Small intestine (tissue), 7 donors: Measurements from ENCODE around the gene RASGRP3. TPM values are rescaled to one million over a fixed set of nuclear protein-coding genes. Genes with fewer than 3 reads are reported as not detected.
A peak's percentile ranks its signal among the peaks of the same experiment; 100 is the strongest.

Experiments used
- DNase-seq, 2 donors: peaks; one replicate each; pipeline versions ENCODE4 v3.0.0 to v3.0.0-alpha.2; 2013
- FAIRE-seq: peaks from 2 replicates; lab custom pipeline; 2012; peaks lifted over from hg19 to GRCh38; lab: Jason Lieb, UNC
- H3K27ac ChIP-seq, 3 donors: one replicate each; pipeline ENCODE4 v1.5.1; 2013; ENCODE audit warnings: low read length in 2 of 3, mild to moderate bottlenecking in 2 of 3, control low read depth in 1 of 3, inconsistent platforms in 1 of 3, low read depth in 1 of 3, moderate library complexity in 1 of 3
- H3K27me3 ChIP-seq, 3 donors: one replicate each; pipeline ENCODE4 v1.6.1; 2013; ENCODE audit warnings: low read length in 3 of 3, inconsistent platforms in 1 of 3; ENCODE audit not compliant: control insufficient read depth in 3 of 3, insufficient read depth in 3 of 3
- H3K36me3 ChIP-seq, 3 donors: one replicate each; pipeline ENCODE4 v1.6.1; 2013; ENCODE audit warnings: low read length in 3 of 3, inconsistent platforms in 1 of 3, low read depth in 1 of 3, mild to moderate bottlenecking in 1 of 3, moderate library complexity in 1 of 3; ENCODE audit not compliant: control insufficient read depth in 3 of 3, insufficient read depth in 2 of 3
- H3K4me1 ChIP-seq, 3 donors: one replicate each; pipeline ENCODE4 v1.6.1; 2013; ENCODE audit warnings: low read length in 2 of 3, inconsistent platforms in 1 of 3, low read depth in 1 of 3, mild to moderate bottlenecking in 1 of 3, moderate library complexity in 1 of 3; ENCODE audit not compliant: control insufficient read depth in 3 of 3, insufficient read depth in 2 of 3
- H3K4me3 ChIP-seq, 3 donors: one replicate each; pipeline ENCODE4 v1.5.1; 2013; ENCODE audit warnings: low read length in 3 of 3, control low read depth in 1 of 3, inconsistent platforms in 1 of 3, low read depth in 1 of 3, mild to moderate bottlenecking in 1 of 3, moderate library complexity in 1 of 3
- H3K9me3 ChIP-seq, 2 donors: one replicate each; pipeline ENCODE4 v1.6.1; 2013; ENCODE audit warnings: low read depth in 1 of 2, low read length in 1 of 2; ENCODE audit not compliant: control insufficient read depth in 2 of 2, insufficient read depth in 1 of 2
- WGBS, 3 donors: extraction: QIAGEN DNeasy Blood & Tissue Kit; methylation state at CpG; one replicate each; pipeline ENCODE4 v1.1.7; 2013; 5-methylcytosine and 5-hydroxymethylcytosine counted together
- polyA plus RNA-seq, 4 donors: library from polyadenylated mRNA; stranded (reverse) in 3 of 4; unstranded in 1 of 4; fragments of 200-250 nt in 3 of 4; fragments of 120-200 nt in 1 of 4; gene quantifications; one replicate each; pipeline versions ENCODE4 v1.2.1 to v1.2.3, GENCODE V29; 2013
- donor health status: healthy with polysubstance abuse.
- donor health status: control.
- donor health status: control.
- donor health status: Bipolar disorder and iron deficiency.
- donor health status: healthy.

Gene RASGRP3
- polyA plus RNA-seq, 4 donors = 1.6 to 7.9 (median 3.9) TPM

DNA sequence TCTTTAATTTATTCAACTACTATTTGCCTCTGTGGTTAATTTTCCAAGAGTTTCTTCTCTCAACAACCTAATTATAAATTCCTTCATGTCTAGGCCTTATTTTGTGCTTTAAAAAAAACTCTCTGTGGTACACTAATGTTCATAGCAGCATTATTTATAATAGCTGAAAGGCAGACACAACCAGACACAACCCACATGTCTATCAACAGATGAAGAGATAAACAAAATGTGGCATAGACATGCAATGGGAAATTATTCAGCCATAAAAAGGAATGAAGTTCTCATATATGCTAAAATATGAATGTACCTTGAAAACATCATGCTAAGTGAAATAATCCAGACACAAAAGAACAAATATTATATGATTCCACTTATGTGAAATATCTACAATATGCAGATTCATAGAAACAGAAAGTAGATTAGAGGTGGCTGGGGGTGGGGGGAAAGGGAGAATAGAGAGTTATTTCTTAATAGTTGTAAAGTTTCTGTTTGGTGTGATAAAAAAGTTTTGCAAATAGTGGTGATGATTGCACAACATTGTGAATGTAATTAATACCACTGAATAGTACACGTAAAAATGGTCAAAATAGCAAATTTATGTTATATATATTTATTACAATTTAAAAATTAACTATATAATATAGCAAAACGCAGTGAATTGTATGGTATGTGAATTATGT, 28.1 kb upstream of the RASGRP3 start:
- no peak for DNase-seq
- H3K9me3 ChIP-seq = peaks cover 0 to 12% of the 10 kb centered on the region in 2 donors
- no peak overlapping the region for H3K4me3 ChIP-seq
- no peak overlapping the region for H3K27ac ChIP-seq
- H3K36me3 ChIP-seq = no peaks in the 10 kb centered on the region
- H3K4me1 ChIP-seq = no peaks in the 10 kb centered on the region
- no peak for FAIRE-seq
- no peaks in the 10 kb centered on the region for H3K27me3 ChIP-seq
- WGBS, 3 donors = 55 to 74% (median 62%) methylated on average over 2 of the region's 2 CpGs

GRCh38 chr2:33451214-33451613, 25.2 kb upstream of the RASGRP3 start:
- no peaks in the 10 kb centered on the region for H3K4me1 ChIP-seq
- peaks cover 0 to 14% of the 10 kb centered on the region in 2 donors for H3K9me3 ChIP-seq
- H3K36me3 ChIP-seq = no peaks in the 10 kb centered on the region
- WGBS, 3 donors = 0 to 63% (median 59%) methylated on average over 1 of the region's 1 CpG
- no peak for DNase-seq
- H3K27ac ChIP-seq = no peak overlapping the region
- FAIRE-seq = no peak
- H3K27me3 ChIP-seq = no peaks in the 10 kb centered on the region
- no peak overlapping the region for H3K4me3 ChIP-seq

GRCh38 chr2:33451825-33452224, 24.6 kb upstream of the RASGRP3 start:
- Histone ChIP-seq H3K36me3 (no peaks in the 10 kb centered on the region), H3K4me3 (no peak overlapping the region), H3K27ac (no peak overlapping the region), H3K9me3 (peaks cover 0 to 14% of the 10 kb centered on the region in 2 donors), H3K27me3 (no peaks in the 10 kb centered on the region), H3K4me1 (no peaks in the 10 kb centered on the region)
- FAIRE-seq = no peak
- 88 to 96% (median 92%) methylated on average over 1 of the region's 1 CpG for WGBS, 3 donors
- no peak for DNase-seq

DNA sequence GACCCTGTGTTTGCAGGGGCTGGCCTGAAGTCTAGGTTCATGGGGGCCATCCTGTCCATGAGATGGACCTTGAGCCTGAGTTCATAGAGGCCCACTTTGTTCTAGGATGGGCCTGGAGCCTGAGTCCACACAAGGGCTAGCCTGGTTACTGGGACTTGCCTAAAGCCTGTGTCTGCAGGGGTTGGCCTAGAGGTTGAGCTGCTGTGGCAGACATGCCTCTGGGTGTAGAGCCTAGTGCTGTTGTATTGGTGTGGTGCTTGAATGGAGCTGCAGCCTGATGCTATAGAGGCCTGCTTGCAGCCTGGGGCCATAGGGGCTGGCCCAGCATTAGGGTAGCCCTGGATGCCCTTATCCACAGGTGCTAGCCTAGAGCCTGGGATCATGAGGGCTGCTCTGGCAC, 23.9 kb upstream of the RASGRP3 start:
- DNase-seq (no peak), FAIRE-seq (no peak)
- H3K9me3 ChIP-seq = peaks cover 0 to 14% of the 10 kb centered on the region in 2 donors
- no peaks in the 10 kb centered on the region for H3K27me3 ChIP-seq
- H3K4me1 ChIP-seq = no peaks in the 10 kb centered on the region
- no peak overlapping the region for H3K4me3 ChIP-seq
- H3K36me3 ChIP-seq = no peaks in the 10 kb centered on the region
- no peak overlapping the region for H3K27ac ChIP-seq

- no peaks in the 10 kb centered on the region for H3K4me1 ChIP-seq
- DNase-seq (no peak), FAIRE-seq (no peak)
- H3K36me3 ChIP-seq = no peaks in the 10 kb centered on the region
- no peaks in the 10 kb centered on the region for H3K27me3 ChIP-seq
- H3K4me3 ChIP-seq = no peak overlapping the region
- no peak overlapping the region for H3K27ac ChIP-seq
- H3K9me3 ChIP-seq = peaks cover 0 to 14% of the 10 kb centered on the region in 2 donors
Observed at GRCh38 chr2:33453905-33454479, 22.5 kb upstream of the RASGRP3 start.

GRCh38 chr2:33457556-33458247, 18.7 kb upstream of the RASGRP3 start:
- Histone ChIP-seq H3K36me3 (no peaks in the 10 kb centered on the region), H3K4me1 (no peaks in the 10 kb centered on the region), H3K9me3 (peaks cover 0 to 6% of the 10 kb centered on the region in 2 donors), H3K27ac (no peak overlapping the region), H3K27me3 (no peaks in the 10 kb centered on the region), H3K4me3 (no peak overlapping the region)
- FAIRE-seq = no peak
- DNase-seq = peak in 1 of 2 donors; percentile 28
- WGBS, 3 donors = 35 to 48% (median 42%) methylated on average over 8 of the region's 8 CpGs

DNA sequence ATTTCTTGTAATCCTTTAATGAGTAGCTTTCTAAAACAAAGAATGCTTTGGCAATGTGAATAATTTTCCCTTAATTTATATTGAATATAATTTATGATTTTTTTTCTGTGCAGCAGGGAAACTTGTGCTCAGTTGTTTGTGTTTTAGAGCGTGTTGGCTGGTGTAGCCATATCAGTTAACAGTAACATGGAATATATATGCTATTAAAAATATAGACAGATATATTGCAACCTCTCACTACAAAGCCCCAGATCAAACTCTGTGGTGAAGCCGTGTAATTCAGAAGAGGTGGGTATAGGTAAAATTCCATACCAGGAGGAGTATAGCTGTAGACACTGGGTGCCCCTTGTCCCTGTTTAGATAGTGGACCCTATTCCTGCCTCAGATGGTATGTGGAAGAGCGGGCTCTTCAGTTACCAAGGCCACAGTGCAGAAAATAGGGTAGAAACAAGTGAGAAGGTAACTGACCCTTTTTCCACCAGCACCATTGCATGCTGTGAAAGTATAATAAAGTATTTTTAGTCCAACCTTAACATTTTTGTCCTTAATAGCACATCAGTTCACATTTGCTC, 18.1 kb upstream of the RASGRP3 start:
- H3K4me1 ChIP-seq = no peaks in the 10 kb centered on the region
- no peak overlapping the region for H3K27ac ChIP-seq
- no peak overlapping the region for H3K4me3 ChIP-seq
- FAIRE-seq (no peak), DNase-seq (no peak)
- H3K9me3 ChIP-seq = peaks cover 0 to 3% of the 10 kb centered on the region in 2 donors
- 83 to 95% (median 94%) methylated on average over 3 of the region's 3 CpGs for WGBS, 3 donors
- no peaks in the 10 kb centered on the region for H3K27me3 ChIP-seq
- no peaks in the 10 kb centered on the region for H3K36me3 ChIP-seq

DNA sequence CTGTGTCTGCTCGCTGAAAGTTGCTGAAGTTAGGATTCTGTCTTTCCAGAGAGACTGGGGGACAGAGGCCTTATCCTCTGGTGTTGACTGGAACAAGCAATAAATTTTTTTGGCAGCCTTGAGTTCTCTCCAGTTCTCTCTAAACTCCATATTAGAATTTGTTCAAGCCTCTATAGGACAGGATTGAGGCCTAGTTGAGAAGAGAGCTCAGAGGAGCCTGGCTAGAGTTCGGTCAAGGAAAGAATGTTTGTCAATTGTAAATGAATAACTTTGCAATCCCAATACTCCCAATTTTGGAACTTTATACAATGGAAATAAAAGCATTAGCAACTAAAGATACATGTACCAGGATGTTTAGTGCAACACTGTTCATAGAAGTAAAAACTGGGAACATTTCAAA, 16.7 kb upstream of the RASGRP3 start:
- FAIRE-seq = no peak
- Histone ChIP-seq H3K4me3 (no peak overlapping the region), H3K36me3 (no peaks in the 10 kb centered on the region), H3K9me3 (no peaks in the 10 kb centered on the region), H3K27me3 (no peaks in the 10 kb centered on the region), H3K27ac (no peak overlapping the region), H3K4me1 (no peaks in the 10 kb centered on the region)
- 94 to 97% (median 94%) methylated on average over 2 of the region's 2 CpGs for WGBS, 3 donors
- DNase-seq = no peak
